IMR-90 (cell line): ENCODE measurements around the gene PALM3. TPM values are rescaled to one million over a fixed set of nuclear protein-coding genes. Genes with fewer than 3 reads are reported as not detected.
"Not testable (repeated sequence)": the region's sequence is repeated elsewhere in the genome, so short reads cannot be mapped to it uniquely, and the experiment has no call there.

Source experiments
- ATAC-seq: fragments of 200-7000 bp; cut with Tn5 transposase; 2 replicates; pipeline ENCODE4 v1.9.1; 2020; ENCODE audit warnings: low read depth, mild to moderate bottlenecking, moderate library complexity
- BruUV-seq: library from RNA; stranded (reverse); fragments of 400-500 nt; replicated peaks from 2 replicates; lab custom pipeline; 2021; lab: Mats Ljungman, UMichigan
- CTCF ChIA-PET: fragments of 300-600 bp; formaldehyde crosslinking; extraction: SDS; loops from one replicate; lab custom pipeline; 2021; ENCODE audit warnings: antibody characterized with exemption; lab: Yijun Ruan, JAX
- POLR2A ChIA-PET: fragments of 300-600 bp; sonication (Branson Sonifier 250); formaldehyde crosslinking; loops from one replicate; lab custom pipeline; 2022; ENCODE audit warnings: antibody characterized with exemption; ENCODE audit not compliant: unreplicated experiment; lab: Charles Lee
- DNase-seq: peaks from one replicate; pipeline ENCODE4 v3.0.0; 2013
- H2AFZ ChIP-seq: replicated peaks from 2 replicates; pipeline ENCODE3; 2013; ENCODE audit warnings: low read length, mild to moderate bottlenecking; ENCODE audit not compliant: poor library complexity
- H2AK5ac ChIP-seq: 2 replicates; pipeline ENCODE4 v1.6.1; 2013; ENCODE audit warnings: low read depth, low read length, inconsistent platforms
- H2AK9ac ChIP-seq: replicated peaks from 2 replicates; pipeline ENCODE3; 2013; ENCODE audit warnings: mild to moderate bottlenecking, low read depth, low read length, moderate library complexity; ENCODE audit not compliant: poor library complexity
- H2BK120ac ChIP-seq: 2 replicates; pipeline ENCODE4 v1.6.1; 2013; ENCODE audit warnings: low read depth, low read length, inconsistent platforms
- H2BK15ac ChIP-seq: 3 replicates; pipeline ENCODE4 v1.6.1; 2013; ENCODE audit warnings: low read depth, low read length, inconsistent platforms
- H2BK20ac ChIP-seq: 2 replicates; pipeline ENCODE4 v1.6.1; 2013; ENCODE audit warnings: low read depth, mild to moderate bottlenecking, inconsistent platforms, low read length, moderate library complexity
- H2BK5ac ChIP-seq: 2 replicates; pipeline ENCODE4 v1.6.1; 2013; ENCODE audit warnings: mild to moderate bottlenecking, low read depth, low read length, inconsistent platforms; ENCODE audit not compliant: poor library complexity, severe bottlenecking
- H3K14ac ChIP-seq: replicated peaks from 2 replicates; pipeline ENCODE4 v1.6.1; 2013; ENCODE audit warnings: low read depth, low read length, inconsistent platforms
- H3K18ac ChIP-seq: 2 replicates; pipeline ENCODE4 v1.6.1; 2013; ENCODE audit warnings: low read depth, low read length, control low read depth
- H3K23ac ChIP-seq: 2 replicates; pipeline ENCODE4 v1.6.1; 2013; ENCODE audit warnings: low read depth, low read length, inconsistent platforms
- H3K27ac ChIP-seq: 2 replicates; pipeline ENCODE4 v1.5.1; 2013; ENCODE audit warnings: mild to moderate bottlenecking, control low read depth, low read length; ENCODE audit not compliant: insufficient read depth
- H3K27me3 ChIP-seq: 2 replicates; pipeline ENCODE4 v1.6.1; 2013; ENCODE audit warnings: low read length; ENCODE audit not compliant: control insufficient read depth, insufficient read depth
- H3K36me3 ChIP-seq: 2 replicates; pipeline ENCODE4 v1.6.1; 2013; ENCODE audit warnings: low read length, mixed read lengths; ENCODE audit not compliant: control insufficient read depth, insufficient read depth
- H3K4ac ChIP-seq: 2 replicates; pipeline ENCODE4 v1.6.1; 2013; ENCODE audit warnings: low read depth, low read length, inconsistent platforms
- H3K4me1 ChIP-seq: 2 replicates; pipeline ENCODE4 v1.6.1; 2013; ENCODE audit warnings: low read length, mixed read lengths; ENCODE audit not compliant: control insufficient read depth, insufficient read depth
- H3K4me2 ChIP-seq: 2 replicates; pipeline ENCODE4 v1.6.1; 2013; ENCODE audit warnings: low read depth, mild to moderate bottlenecking, control low read depth, low read length, moderate library complexity
- H3K4me3 ChIP-seq: 2 replicates; pipeline ENCODE4 v1.5.1; 2013; ENCODE audit warnings: low read depth, mild to moderate bottlenecking, control low read depth, low read length, moderate library complexity; ENCODE audit not compliant: insufficient read depth
- H3K56ac ChIP-seq: 2 replicates; pipeline ENCODE4 v1.6.1; 2013; ENCODE audit warnings: low read length, inconsistent platforms; ENCODE audit not compliant: insufficient read depth; ENCODE audit errors: extremely low read depth
- H3K79me1 ChIP-seq, 2 experiments: 2 replicates each; pipeline ENCODE4 v1.6.1; 2013; ENCODE audit warnings: low read length in 2 of 2, inconsistent platforms in 1 of 2, low read depth in 1 of 2
- H3K9ac ChIP-seq: 2 replicates; pipeline ENCODE4 v1.6.1; 2013; ENCODE audit warnings: low read depth, low read length, control low read depth
- H3K9me1 ChIP-seq: 2 replicates; pipeline ENCODE4 v1.6.1; 2013; ENCODE audit warnings: low read length, inconsistent platforms; ENCODE audit not compliant: insufficient read depth
- H3K9me3 ChIP-seq: 2 replicates; pipeline ENCODE4 v1.6.1; 2013; ENCODE audit warnings: low read length; ENCODE audit not compliant: control insufficient read depth, insufficient read depth
- H4K20me1 ChIP-seq: 2 replicates; pipeline ENCODE4 v1.6.1; 2013; ENCODE audit warnings: low read length, inconsistent platforms; ENCODE audit not compliant: insufficient read depth
- H4K5ac ChIP-seq: 2 replicates; pipeline ENCODE4 v1.6.1; 2013; ENCODE audit warnings: mild to moderate bottlenecking, low read depth, low read length, control low read depth
- H4K8ac ChIP-seq, 2 experiments: 2 replicates each; pipeline ENCODE4 v1.6.1; 2013; ENCODE audit warnings: low read depth in 2 of 2, low read length in 2 of 2, control low read depth in 1 of 2, inconsistent platforms in 1 of 2
- H4K91ac ChIP-seq: 2 replicates; pipeline ENCODE4 v1.6.1; 2013; ENCODE audit warnings: low read depth, low read length, inconsistent platforms; ENCODE audit not compliant: insufficient read depth
- WGBS, 2 experiments: methylation state at CpG; one replicate each; pipeline versions ENCODE4 v1.1.5 to v1.1.7; 2013; ENCODE audit warnings: missing lambda C conversion rate in 2 of 2; ENCODE audit not compliant: insufficient read length in 1 of 2; ENCODE audit errors: extremely low coverage in 2 of 2; 5-methylcytosine and 5-hydroxymethylcytosine counted together
- dilution Hi-C: fragments of 300-500 bp; cut with HindIII; formaldehyde crosslinking; loops from one replicate; pipeline ENCODE4 v1.14.3; 2018; ENCODE audit warnings: low sequenced_read_pairs; ENCODE audit not compliant: unreplicated experiment
- in situ Hi-C: fragments of 300-500 bp; cut with MboI; formaldehyde crosslinking; loops from 3 replicates; pipeline ENCODE4 v1.14.3; 2019; ENCODE audit warnings: low sequenced_read_pairs, inconsistent platforms, mixed read lengths
- intact Hi-C: fragments of 100-400 bp; cut with micrococcal nuclease; formaldehyde crosslinking; loops from 2 replicates; pipeline ENCODE4 v1.10.0; 2022
- polyA plus RNA-seq, 3 experiments: library from polyadenylated mRNA; depleted of rRNA; stranded (reverse); fragments of >200 nt; gene quantifications; 2 replicates each; pipeline ENCODE4 v1.2.3, GENCODE V29; 2012; ENCODE audit warnings: low replicate concordance in 1 of 3
- total RNA-seq: library from RNA; depleted of rRNA; stranded (reverse); fragments of >200 nt; gene quantifications from 2 replicates; pipeline ENCODE4 v1.2.3, GENCODE V29; 2012

PALM3 gene
- total and polyA plus RNA-seq, 2 of the 4 experiments (the other 2 are of a cell fraction), result 0.18 to 0.84 TPM

- H3K4ac ChIP-seq, POLR2A ChIA-PET, H2BK5ac ChIP-seq, H3K36me3 ChIP-seq, H3K23ac ChIP-seq, H3K56ac ChIP-seq, H3K4me2 ChIP-seq, ATAC-seq, H3K9ac ChIP-seq, H3K9me1 ChIP-seq, H2BK15ac ChIP-seq, H3K4me1 ChIP-seq, H2AK9ac ChIP-seq, dilution Hi-C loops, intact Hi-C loops, H2BK20ac ChIP-seq, BruUV-seq, H3K4me3 ChIP-seq, H4K91ac ChIP-seq, H3K14ac ChIP-seq, H2BK120ac ChIP-seq, H3K79me1 ChIP-seq, H3K27ac ChIP-seq, H2AK5ac ChIP-seq, in situ Hi-C loops, H4K5ac ChIP-seq, H4K20me1 ChIP-seq, H3K9me3 ChIP-seq, H2AFZ ChIP-seq, H4K8ac ChIP-seq, H3K18ac ChIP-seq, DNase-seq: not testable (repeated sequence)
- peaks cover 10% of the 10 kb centered on the region; the same call in 1 of the 2 replicates for H3K27me3 ChIP-seq
- CTCF ChIA-PET, result interaction anchor here (0.7 kb wide), 1 partner anchor 40 kb away, joined by 4 read pairs; no protein-coding TSS in a partner anchor
- 76% methylated on average over 3 of the region's 12 CpGs; no CpG with 5 or more reads in 1 of the 2 experiments for WGBS, 2 experiments
Measured at GRCh38 chr19:14035159-14035558, 26.7 kb downstream of the PALM3 start.
